Fibroblast of skin of left quadriceps (primary cell): ENCODE data around the gene ABCC8.
A peak's percentile ranks its signal among the peaks of the same experiment; 100 is the strongest.

Experiments
- DNase-seq, 2 experiments: peaks; one replicate each; pipeline ENCODE4 v3.0.0-alpha.2; 2013; ENCODE audit warnings: low read depth in 2 of 2

The ABCC8 gene

GRCh38 chr11:17386331-17387084 is 90.1 kb downstream of the ABCC8 start:
- no peak for DNase-seq

- no peak for DNase-seq
Measured at GRCh38 chr11:17385926-17386325, 90.7 kb downstream of the ABCC8 start.

DNA sequence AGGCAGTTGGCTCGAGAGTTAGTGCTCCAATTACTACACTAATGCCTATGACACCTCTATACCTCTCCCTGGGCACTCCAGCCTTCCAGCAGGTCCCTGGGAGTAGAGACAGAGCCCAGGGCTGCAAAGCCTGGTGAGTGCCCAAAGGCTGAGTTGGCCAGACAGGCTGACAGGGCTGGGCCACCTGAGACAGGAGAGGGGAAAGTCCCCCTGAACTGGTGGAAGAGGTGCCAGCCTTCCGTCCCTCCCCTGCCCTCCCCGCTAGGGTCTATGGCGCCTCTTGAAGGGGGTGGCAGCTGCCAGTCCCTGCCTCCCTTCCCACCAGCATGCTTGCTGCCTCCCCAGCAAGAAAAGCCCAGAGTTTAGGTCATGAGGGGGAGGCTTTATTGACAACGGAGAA is 91.2 kb downstream of the ABCC8 start:
- no peak for DNase-seq

- peak; percentile 55 to 61 for DNase-seq
Measured at GRCh38 chr11:17384002-17384511, 92.6 kb downstream of the ABCC8 start.

- no peak for DNase-seq
Measured at GRCh38 chr11:17383461-17383860, 93.2 kb downstream of the ABCC8 start.

- no peak for DNase-seq
Measured at GRCh38 chr11:17382046-17382728, 94.5 kb downstream of the ABCC8 start.

DNA sequence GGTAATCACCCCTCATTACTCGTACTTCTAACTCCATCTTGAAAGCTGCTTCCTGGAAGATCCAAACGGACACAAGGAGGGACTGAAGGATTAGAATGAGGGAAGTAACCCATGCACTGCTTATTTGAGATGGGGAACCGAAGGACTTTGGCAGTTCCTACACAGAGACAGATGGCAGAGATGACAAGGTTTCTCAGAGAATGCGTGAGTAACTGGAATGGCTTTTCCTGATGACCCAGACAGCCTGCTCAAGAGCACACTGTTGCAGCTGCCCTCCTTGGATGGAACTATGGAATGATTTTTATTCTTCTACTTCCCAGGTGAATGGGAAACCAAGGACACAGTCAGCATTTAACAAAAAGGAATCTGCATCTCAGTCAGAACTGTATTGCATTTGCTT is 95.5 kb downstream of the ABCC8 start:
- DNase-seq = no peak

GRCh38 chr11:17379383-17380180 is 97.1 kb downstream of the ABCC8 start:
- no peak for DNase-seq

GRCh38 chr11:17378655-17379054 is 98.0 kb downstream of the ABCC8 start:
- no peak for DNase-seq

DNA sequence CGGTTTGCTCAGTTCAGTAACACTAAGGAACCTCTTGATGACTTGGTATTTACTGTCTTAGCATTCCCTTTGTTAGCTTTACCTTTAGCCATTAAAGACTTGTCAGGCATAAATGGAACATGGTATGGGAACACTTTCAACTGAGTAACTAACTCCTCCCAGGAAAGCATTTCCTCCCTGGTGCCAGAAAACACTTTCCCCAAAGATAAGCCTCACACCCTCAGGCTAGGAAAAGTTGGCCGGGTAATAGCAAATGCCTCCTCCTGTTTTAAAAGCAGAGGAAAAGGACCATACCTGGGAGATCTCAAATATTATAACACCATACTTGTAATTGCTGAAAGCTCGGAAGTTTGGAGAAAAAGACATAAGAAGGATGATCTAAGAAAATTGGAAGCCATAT is 100.2 kb downstream of the ABCC8 start:
- no peak for DNase-seq

DNA sequence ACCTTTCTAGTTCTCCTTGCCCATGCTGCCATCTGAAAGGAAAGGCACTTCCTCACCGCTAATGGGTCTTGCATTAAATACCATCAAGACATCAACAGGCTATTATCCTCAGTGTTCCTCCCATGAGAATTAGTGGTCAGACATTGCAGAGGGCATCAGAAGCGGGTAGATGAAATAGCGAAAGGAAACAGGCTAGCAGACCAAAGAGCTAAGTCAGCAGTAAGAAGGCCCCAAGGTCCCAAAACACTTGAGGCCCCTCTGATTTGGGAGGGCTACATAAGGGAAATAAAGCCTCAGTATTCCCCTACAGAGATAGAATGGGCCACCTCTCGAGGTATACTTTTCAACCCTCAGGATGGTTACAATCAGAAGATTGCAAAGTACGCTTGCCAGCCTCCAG is 101.1 kb downstream of the ABCC8 start:
- no peak for DNase-seq

- DNase-seq = no peak
Measured at GRCh38 chr11:17371614-17372013, 105.0 kb downstream of the ABCC8 start.

- DNase-seq = no peak
Measured at GRCh38 chr11:17369684-17370243, 106.9 kb downstream of the ABCC8 start.

DNA sequence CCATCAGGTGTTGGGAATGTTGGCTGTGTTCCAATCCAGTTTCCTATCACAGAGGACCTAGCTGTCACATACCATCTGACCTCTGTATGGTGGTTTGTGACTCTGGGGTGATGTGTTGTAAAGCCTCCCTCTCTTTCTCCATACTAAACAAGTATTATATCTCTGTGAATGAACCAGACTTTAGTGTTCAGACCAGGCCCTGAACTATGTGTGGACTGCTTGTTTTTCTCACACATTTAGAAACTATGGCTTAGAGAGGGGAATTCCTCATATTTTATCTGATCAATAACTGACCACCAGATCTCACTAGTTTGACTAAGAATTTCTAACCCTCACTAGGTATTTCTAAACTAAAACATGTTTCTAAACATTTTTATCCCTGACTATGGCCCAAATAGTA is 107.6 kb downstream of the ABCC8 start:
- no peak for DNase-seq

DNA sequence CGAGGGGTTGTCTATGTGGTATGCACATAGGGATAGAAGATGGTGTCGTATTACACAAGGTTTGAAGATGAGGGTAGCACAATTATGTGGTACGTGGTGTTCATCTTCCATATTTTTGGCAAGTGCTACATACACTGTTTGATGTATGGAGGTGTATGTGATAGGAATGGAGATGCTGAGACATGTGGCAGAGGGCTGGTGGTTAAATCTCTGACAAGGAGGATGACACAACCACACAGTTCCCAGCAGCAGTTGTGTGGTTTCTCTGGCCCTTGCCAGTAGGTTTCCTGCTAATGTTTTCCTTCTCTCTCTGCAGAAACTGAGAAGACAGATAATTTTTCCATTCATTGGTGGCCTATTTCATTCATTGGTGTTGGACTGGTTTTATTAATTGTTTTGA is 108.1 kb downstream of the ABCC8 start:
- DNase-seq = no peak

GRCh38 chr11:17366495-17366894 is 110.2 kb downstream of the ABCC8 start:
- no peak for DNase-seq

- DNase-seq = peak; percentile 35 to 36
Measured at GRCh38 chr11:17354601-17354991, 122.0 kb downstream of the ABCC8 start.

DNA sequence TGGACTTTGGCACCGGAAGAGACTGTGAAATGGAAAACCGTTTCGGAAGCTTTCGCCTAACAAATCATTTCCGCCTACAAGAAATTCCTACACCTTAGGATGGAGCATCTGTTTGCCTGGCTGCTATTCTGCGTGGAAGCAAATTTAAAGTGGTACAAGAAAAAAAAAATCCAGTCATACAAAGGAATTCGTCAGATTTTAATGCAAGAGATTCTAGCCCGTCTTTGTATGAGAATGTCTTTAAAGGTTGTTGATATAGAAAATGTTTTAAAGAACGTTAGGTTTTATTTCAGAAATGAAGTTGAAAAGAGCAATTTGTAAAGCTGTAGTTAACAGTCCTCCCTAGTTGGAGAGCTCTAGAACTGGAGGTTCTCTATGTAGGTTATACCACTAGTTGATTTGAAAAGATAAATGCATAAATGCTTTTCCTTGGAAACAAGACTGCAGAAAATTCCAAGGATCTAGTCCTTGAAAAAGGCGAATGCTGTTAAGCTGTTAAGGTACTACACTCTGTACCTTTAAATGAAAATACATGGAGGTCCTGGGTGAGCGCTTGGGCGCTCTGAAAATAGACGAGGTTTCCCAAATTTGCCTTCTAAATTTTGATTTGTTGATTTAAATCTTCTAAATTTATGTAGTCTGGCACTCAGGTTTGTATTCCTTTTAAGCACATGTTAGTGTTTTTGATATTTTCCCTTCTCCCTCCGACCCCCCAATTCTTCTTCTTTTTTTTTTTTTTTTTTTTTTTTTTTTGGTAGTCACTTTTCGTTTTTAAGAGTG is 122.6 kb downstream of the ABCC8 start:
- DNase-seq = no peak

GRCh38 chr11:17352950-17353820 is 123.5 kb downstream of the ABCC8 start:
- peak; percentile 39 to 42 for DNase-seq

DNA sequence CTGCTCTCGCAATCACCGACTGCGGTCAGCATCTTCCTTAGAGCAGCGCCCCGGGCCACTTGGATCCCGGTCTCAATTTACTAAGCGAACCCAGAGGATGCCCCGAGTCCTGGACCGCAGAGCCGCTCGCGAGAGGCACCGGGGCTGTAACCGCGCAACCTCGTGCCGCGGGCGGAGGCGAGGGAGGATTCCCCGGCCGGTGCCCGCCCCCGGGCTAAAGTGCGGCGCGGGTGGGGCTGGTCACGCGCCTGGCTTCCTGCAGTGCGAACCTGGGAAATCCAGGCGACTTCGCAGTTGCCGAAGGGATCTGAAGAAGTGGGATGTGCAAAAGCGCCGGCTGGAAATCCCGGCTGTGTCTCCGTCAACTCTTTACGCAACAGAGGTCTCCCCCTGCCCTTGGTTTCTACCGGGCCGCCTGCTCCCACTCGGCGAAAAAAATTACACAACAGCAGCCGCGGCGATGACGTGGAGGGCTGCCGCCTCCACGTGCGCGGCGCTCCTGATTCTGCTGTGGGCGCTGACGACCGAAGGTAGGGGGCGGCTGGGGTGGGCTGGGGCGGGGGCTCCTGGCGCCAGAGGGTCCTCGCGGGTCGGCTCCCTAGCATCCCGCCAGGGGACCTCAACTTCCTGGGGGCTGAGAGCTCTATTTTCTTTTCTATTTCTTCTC is 125.0 kb downstream of the ABCC8 start, which contains the start of gene NCR3LG1:
TSS of gene NCR3LG1 (plus strand) at position 291 of the 667 bp plus-strand sequence. CDS start at position 461, 170 bp downstream.
- DNase-seq = peak; percentile 20 to 29
